GM12872 (cell line): ENCODE results near the gene MAP4.
A peak's percentile ranks its signal among the peaks of the same experiment; 100 is the strongest.

ENCODE experiments used
- TF ChIP-seq, protein P1 (sequence below): IDR thresholded peaks from 3 replicates; pipeline ENCODE4 v1.5.1; 2011; ENCODE audit warnings: low read depth, mild to moderate bottlenecking, low read length, moderate library complexity; ENCODE audit not compliant: insufficient read depth

MAP4 gene

GRCh38 chr3:48004694-48005093, 11.5 kb downstream of the MAP4 start:
- TF ChIP-seq, protein P1, sequence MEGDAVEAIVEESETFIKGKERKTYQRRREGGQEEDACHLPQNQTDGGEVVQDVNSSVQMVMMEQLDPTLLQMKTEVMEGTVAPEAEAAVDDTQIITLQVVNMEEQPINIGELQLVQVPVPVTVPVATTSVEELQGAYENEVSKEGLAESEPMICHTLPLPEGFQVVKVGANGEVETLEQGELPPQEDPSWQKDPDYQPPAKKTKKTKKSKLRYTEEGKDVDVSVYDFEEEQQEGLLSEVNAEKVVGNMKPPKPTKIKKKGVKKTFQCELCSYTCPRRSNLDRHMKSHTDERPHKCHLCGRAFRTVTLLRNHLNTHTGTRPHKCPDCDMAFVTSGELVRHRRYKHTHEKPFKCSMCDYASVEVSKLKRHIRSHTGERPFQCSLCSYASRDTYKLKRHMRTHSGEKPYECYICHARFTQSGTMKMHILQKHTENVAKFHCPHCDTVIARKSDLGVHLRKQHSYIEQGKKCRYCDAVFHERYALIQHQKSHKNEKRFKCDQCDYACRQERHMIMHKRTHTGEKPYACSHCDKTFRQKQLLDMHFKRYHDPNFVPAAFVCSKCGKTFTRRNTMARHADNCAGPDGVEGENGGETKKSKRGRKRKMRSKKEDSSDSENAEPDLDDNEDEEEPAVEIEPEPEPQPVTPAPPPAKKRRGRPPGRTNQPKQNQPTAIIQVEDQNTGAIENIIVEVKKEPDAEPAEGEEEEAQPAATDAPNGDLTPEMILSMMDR: no peak

DNA sequence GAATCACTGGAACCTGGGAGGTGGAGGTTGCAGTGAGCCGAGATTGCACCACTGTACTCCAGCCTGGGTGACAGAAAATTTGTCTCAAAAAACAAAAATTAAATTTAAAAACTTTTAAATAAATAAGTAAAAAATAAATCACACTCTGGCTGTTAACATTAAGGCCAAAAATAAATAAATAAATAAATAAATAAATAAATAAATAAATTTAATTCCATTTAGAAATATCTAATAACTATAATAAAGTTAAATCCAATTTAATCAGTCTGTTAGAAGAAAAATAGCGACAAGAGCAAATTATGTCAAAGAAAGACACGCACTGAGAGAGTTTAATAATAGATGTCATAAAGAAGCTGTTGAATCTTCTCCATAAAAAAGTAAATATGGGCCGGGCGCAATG, 13.4 kb downstream of the MAP4 start:
- TF ChIP-seq, protein P1: no peak

GRCh38 chr3:48001991-48002390, 14.2 kb downstream of the MAP4 start:
- TF ChIP-seq, protein P1: no peak

- TF ChIP-seq, protein P1: no peak
These were observed 16.0 kb downstream of the MAP4 start for GRCh38 chr3:48000212-48000611.

DNA sequence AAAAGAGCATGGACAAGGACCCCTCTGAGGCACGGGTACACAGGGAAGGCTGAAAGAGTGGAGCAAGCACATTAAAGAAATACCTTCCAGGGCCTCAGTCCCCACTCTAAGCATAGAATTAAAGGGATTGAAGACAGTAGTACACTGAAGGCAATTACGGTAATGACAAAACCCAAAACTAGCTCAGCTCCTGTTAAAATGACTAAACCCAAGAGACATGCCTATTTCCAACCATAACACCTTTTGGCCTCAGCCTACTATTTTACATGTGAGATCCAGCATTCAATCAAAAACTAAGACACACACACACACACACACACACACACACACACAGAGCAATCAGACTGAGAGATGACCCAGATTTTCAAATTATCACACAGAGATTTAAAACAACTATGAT, 19.8 kb downstream of the MAP4 start:
- TF ChIP-seq, protein P1: no peak

- TF ChIP-seq, protein P1: no peak
These were observed 22.0 kb downstream of the MAP4 start for GRCh38 chr3:47994180-47994579.

- TF ChIP-seq, protein P1: no peak
These were observed 24.9 kb downstream of the MAP4 start for GRCh38 chr3:47991341-47991740.

GRCh38 chr3:47989981-47990440, 26.2 kb downstream of the MAP4 start:
- TF ChIP-seq, protein P1: peak; percentile 84
